ENCODE results near the gene HIRA.
"Not testable (repeated sequence)": the region's sequence is repeated elsewhere in the genome, so short reads cannot be mapped to it uniquely, and the experiment has no call there.

Gene HIRA

GRCh38 chr22:19321757-19322156, 109.8 kb downstream of the HIRA start:
- DNase-seq (ENCODE audit: extremely low read depth, low read depth), result no peak
- TF ChIP-seq CTCF (IDR thresholded peaks at IDR 0.05; ENCODE audit: low read depth, low read length, missing control alignments), result no peak
- no peak overlapping the region for H3K4me3 ChIP-seq (replicated peaks; ENCODE audit: low read depth, low read length)

GRCh38 chr22:19320136-19320535, 111.4 kb downstream of the HIRA start:
- DNase-seq (ENCODE audit: extremely low read depth, low read depth); H3K4me3 ChIP-seq (replicated peaks; ENCODE audit: low read depth, low read length): not testable (repeated sequence)

- no peak overlapping the region for H3K4me3 ChIP-seq (replicated peaks; ENCODE audit: low read depth, low read length)
These were observed 112.3 kb downstream of the HIRA start for GRCh38 chr22:19319281-19319680.

GRCh38 chr22:19317865-19318264, 113.7 kb downstream of the HIRA start:
- no peak for TF ChIP-seq CTCF (IDR thresholded peaks at IDR 0.05; ENCODE audit: low read depth, low read length, missing control alignments)

More at GRCh38 chr22:19319281-19319680, 112.3 kb downstream of the HIRA start:
- DNase-seq (ENCODE audit: extremely low read depth, low read depth), result no peak
- TF ChIP-seq CTCF (IDR thresholded peaks at IDR 0.05; ENCODE audit: low read depth, low read length, missing control alignments), result no peak

GRCh38 chr22:19307872-19308271, 123.7 kb downstream of the HIRA start:
- H3K4me3 ChIP-seq (replicated peaks; ENCODE audit: low read depth, low read length), result no peak overlapping the region
- no peak for DNase-seq (ENCODE audit: extremely low read depth, low read depth)
- no peak for TF ChIP-seq CTCF (IDR thresholded peaks at IDR 0.05; ENCODE audit: low read depth, low read length, missing control alignments)

More at GRCh38 chr22:19317865-19318264, 113.7 kb downstream of the HIRA start:
- no peak overlapping the region for H3K4me3 ChIP-seq (replicated peaks; ENCODE audit: low read depth, low read length)
- DNase-seq (ENCODE audit: extremely low read depth, low read depth), result no peak

- DNase-seq (ENCODE audit: extremely low read depth, low read depth); H3K4me3 ChIP-seq (replicated peaks; ENCODE audit: low read depth, low read length): not testable (repeated sequence)
These were observed 125.0 kb downstream of the HIRA start for GRCh38 chr22:19306535-19306934.

- no peak overlapping the region for H3K4me3 ChIP-seq (replicated peaks; ENCODE audit: low read depth, low read length)
- DNase-seq (ENCODE audit: extremely low read depth, low read depth), result no peak
- TF ChIP-seq CTCF (IDR thresholded peaks at IDR 0.05; ENCODE audit: low read depth, low read length, missing control alignments), result no peak
These were observed 127.0 kb downstream of the HIRA start for GRCh38 chr22:19304547-19304946.

- TF ChIP-seq CTCF (IDR thresholded peaks at IDR 0.05; ENCODE audit: low read depth, low read length, missing control alignments), result no peak
- DNase-seq (ENCODE audit: extremely low read depth, low read depth), result no peak
- H3K4me3 ChIP-seq (replicated peaks; ENCODE audit: low read depth, low read length), result no peak overlapping the region
These were observed 127.7 kb downstream of the HIRA start for GRCh38 chr22:19303785-19304184.

Measured in HFF-Myc (cell line).